ENCODE measurements around the gene PFKFB2. TPM values are rescaled to one million over a fixed set of nuclear protein-coding genes. Genes with fewer than 3 reads are reported as not detected.

The PFKFB2 gene
- total and polyA plus RNA-seq, 2 donors (not counting 3 experiments of a cell fraction or from before 2014, with no cell fraction given) = 0.70 to 2.0 TPM

DNA sequence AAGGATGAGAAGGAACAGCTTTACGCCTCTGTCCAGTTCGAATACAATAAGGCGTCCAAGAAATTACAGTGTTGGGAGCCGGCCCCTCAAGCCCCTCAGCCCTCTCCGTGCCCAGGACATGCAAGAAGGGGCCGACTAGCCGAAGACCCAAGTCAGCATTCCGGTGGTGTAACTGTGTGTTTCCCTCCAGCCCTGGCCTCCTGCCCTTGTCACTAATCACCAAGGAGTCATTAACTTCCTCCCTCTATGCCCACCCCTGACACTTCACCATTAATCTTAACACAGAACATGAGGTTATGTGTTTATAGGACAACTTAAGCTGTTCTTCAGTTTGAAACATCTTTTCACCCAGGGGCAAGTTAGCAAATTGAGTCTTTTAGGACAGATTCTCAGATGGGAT lies 19.2 kb downstream of the PFKFB2 start:
- Histone ChIP-seq H3K27me3 (ENCODE audit: control insufficient read depth in 2 of 2, insufficient read depth in 2 of 2, low read length in 2 of 2) (peaks cover 2 to 3% of the 10 kb centered on the region in 2 experiments), H3K4me2 (ENCODE audit: insufficient read depth, low read length) (no peak overlapping the region), H3K9ac (replicated peaks; ENCODE audit: extremely low read depth, insufficient read depth, low read length) (no peak overlapping the region), H2AFZ (ENCODE audit: low read depth, low read length) (no peak overlapping the region), H3K36me3 (ENCODE audit: control insufficient read depth in 2 of 2, extremely low read depth in 1 of 2, insufficient read depth in 2 of 2, low read length in 2 of 2) (no peaks in the 10 kb centered on the region), H3K4me3 (replicated peaks in 1 of 3; ENCODE audit: insufficient read depth in 1 of 3, low read depth in 1 of 3, low read length in 3 of 3) (no peak overlapping the region), H3K9me1 (replicated peaks; ENCODE audit: control insufficient read depth, extremely low read depth, insufficient read depth, low read length) (no peaks in the 10 kb centered on the region), H3K4me1 (ENCODE audit: control insufficient read depth, extremely low read depth, insufficient read depth, low read length) (no peaks in the 10 kb centered on the region), H3K9me3 (replicated peaks; ENCODE audit: control insufficient read depth, insufficient read depth, low read length) (no peaks in the 10 kb centered on the region), H3K79me2 (ENCODE audit: control insufficient read depth, insufficient read depth, low read length) (no peaks in the 10 kb centered on the region), H4K20me1 (replicated peaks; ENCODE audit: control insufficient read depth, extremely low read depth, insufficient read depth, low read length) (no peaks in the 10 kb centered on the region), H3K27ac (ENCODE audit: insufficient read depth, low read depth, low read length) (no peak overlapping the region)
- no peak for TF ChIP-seq MYC (IDR thresholded peaks at IDR 0.05; ENCODE audit: low read depth, low read length)
- TF ChIP-seq, protein P1, sequence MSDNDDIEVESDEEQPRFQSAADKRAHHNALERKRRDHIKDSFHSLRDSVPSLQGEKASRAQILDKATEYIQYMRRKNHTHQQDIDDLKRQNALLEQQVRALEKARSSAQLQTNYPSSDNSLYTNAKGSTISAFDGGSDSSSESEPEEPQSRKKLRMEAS (IDR thresholded peaks at IDR 0.05; ENCODE audit: insufficient read depth, insufficient read length) = no peak
- no peak for TF ChIP-seq POLR2AphosphoS5 (IDR thresholded peaks at IDR 0.05; ENCODE audit: insufficient read depth, low read depth, low read length)
- TF ChIP-seq JUN (IDR thresholded peaks at IDR 0.05; ENCODE audit: borderline replicate concordance, insufficient read depth, insufficient read length, low read depth) = no peak
- TF ChIP-seq GATA2 (IDR thresholded peaks at IDR 0.05; ENCODE audit: insufficient read depth, insufficient read length, low read depth, low read length) = no peak
- no peak for TF ChIP-seq FOS (IDR thresholded peaks at IDR 0.05; ENCODE audit: borderline replicate concordance, insufficient read depth, low read length)
- TF ChIP-seq POLR2A (IDR thresholded peaks at IDR 0.05; ENCODE audit: low read depth, low read length) = no peak
- TF ChIP-seq EZH2 (IDR thresholded peaks at IDR 0.05; ENCODE audit: borderline replicate concordance, low read depth, low read length, severe bottlenecking) = no peak
- TF ChIP-seq, protein P2, sequence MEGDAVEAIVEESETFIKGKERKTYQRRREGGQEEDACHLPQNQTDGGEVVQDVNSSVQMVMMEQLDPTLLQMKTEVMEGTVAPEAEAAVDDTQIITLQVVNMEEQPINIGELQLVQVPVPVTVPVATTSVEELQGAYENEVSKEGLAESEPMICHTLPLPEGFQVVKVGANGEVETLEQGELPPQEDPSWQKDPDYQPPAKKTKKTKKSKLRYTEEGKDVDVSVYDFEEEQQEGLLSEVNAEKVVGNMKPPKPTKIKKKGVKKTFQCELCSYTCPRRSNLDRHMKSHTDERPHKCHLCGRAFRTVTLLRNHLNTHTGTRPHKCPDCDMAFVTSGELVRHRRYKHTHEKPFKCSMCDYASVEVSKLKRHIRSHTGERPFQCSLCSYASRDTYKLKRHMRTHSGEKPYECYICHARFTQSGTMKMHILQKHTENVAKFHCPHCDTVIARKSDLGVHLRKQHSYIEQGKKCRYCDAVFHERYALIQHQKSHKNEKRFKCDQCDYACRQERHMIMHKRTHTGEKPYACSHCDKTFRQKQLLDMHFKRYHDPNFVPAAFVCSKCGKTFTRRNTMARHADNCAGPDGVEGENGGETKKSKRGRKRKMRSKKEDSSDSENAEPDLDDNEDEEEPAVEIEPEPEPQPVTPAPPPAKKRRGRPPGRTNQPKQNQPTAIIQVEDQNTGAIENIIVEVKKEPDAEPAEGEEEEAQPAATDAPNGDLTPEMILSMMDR (IDR thresholded peaks at IDR 0.05; ENCODE audit: extremely low read depth in 1 of 2, insufficient read depth in 1 of 2, low read depth in 1 of 2, low read length in 2 of 2) = no peak
- ChIA-PET CTCF (interaction anchor here (1.4 to 1.5 kb wide), 2 partner anchors 11 to 12 kb away, joined by 3 to 4 read pairs; no protein-coding TSS in a partner anchor), POLR2A (no interaction called here)
- DNase-seq (ENCODE audit: low read depth, low spot score) (no peak), FAIRE-seq (no peak)
- intact Hi-C loops (cut with micrococcal nuclease) (no loop called here), dilution Hi-C loops (cut with MboI; ENCODE audit: extremely low pct_ligation_motif_present, low sequenced_read_pairs) (no loop called here)
- no TSS peak for BruUV-seq (replicated peaks)
